OCI-LY1 (cell line): ENCODE results near the gene DIP2A.

Experiments
- H2AFZ ChIP-seq: fragments of 200-600 bp; sonication (generic), shearing (Covaris generic); 2 replicates; pipeline ENCODE4 v1.6.0; 2014; ENCODE audit warnings: antibody characterized with exemption, mild to moderate bottlenecking, low read length
- H3F3A ChIP-seq: fragments of 200-600 bp; sonication (generic), shearing (Covaris generic); 2 replicates; pipeline ENCODE4 v1.6.0; 2014; ENCODE audit warnings: mild to moderate bottlenecking, antibody characterized with exemption, low read length, moderate library complexity; ENCODE audit not compliant: insufficient read depth
- H3K27ac ChIP-seq: fragments of 200-600 bp; sonication (generic); 2 replicates; pipeline ENCODE4 v1.5.1; 2014; ENCODE audit warnings: low read length, mixed run types, mild to moderate bottlenecking, low read depth; ENCODE audit not compliant: poor library complexity, severe bottlenecking
- H3K27me3 ChIP-seq: fragments of 200-600 bp; sonication (generic); 2 replicates; pipeline ENCODE4 v1.6.0; 2014; ENCODE audit warnings: antibody characterized with exemption, mild to moderate bottlenecking, low read length, moderate library complexity; ENCODE audit not compliant: insufficient read depth
- H3K36me3 ChIP-seq: fragments of 200-600 bp; sonication (generic); 2 replicates; pipeline ENCODE4 v1.6.1; 2014; ENCODE audit warnings: mild to moderate bottlenecking, antibody characterized with exemption, low read length, moderate library complexity, mixed read lengths; ENCODE audit not compliant: insufficient read depth
- H3K4me1 ChIP-seq: fragments of 200-600 bp; sonication (generic); 2 replicates; pipeline ENCODE4 v1.5.1; 2014; ENCODE audit warnings: mild to moderate bottlenecking, low read length, moderate library complexity; ENCODE audit not compliant: insufficient read depth, severe bottlenecking
- H3K4me2 ChIP-seq: fragments of 200-600 bp; sonication (generic), shearing (Covaris generic); 2 replicates; pipeline ENCODE4 v1.6.1; 2014; ENCODE audit warnings: low read length
- H3K4me3 ChIP-seq: fragments of 200-600 bp; sonication (generic); 2 replicates; pipeline ENCODE4 v1.5.1; 2014; ENCODE audit warnings: low read length, low read depth, mild to moderate bottlenecking, mixed read lengths; ENCODE audit not compliant: poor library complexity, severe bottlenecking
- H3K79me2 ChIP-seq: fragments of 200-600 bp; shearing (Covaris generic); 2 replicates; pipeline ENCODE4 v1.6.1; 2016; ENCODE audit warnings: mixed run types, low read length, mixed read lengths; ENCODE audit not compliant: insufficient read depth
- H3K9ac ChIP-seq: fragments of 200-600 bp; sonication (generic), shearing (Covaris generic); 2 replicates; pipeline ENCODE4 v1.6.1; 2014; ENCODE audit warnings: mild to moderate bottlenecking, low read length, mixed read lengths
- H3K9me2 ChIP-seq: fragments of 200-600 bp; sonication (generic), shearing (Covaris generic); 2 replicates; pipeline ENCODE4 v1.6.1; 2014; ENCODE audit warnings: low read depth, mild to moderate bottlenecking, low read length, mixed read lengths
- H3K9me3 ChIP-seq: fragments of 200-600 bp; shearing (Covaris generic); 2 replicates; pipeline ENCODE4 v1.6.1; 2014; ENCODE audit warnings: low read length, mixed read lengths
- H4K20me1 ChIP-seq: fragments of 200-600 bp; sonication (generic), shearing (Covaris generic); 2 replicates; pipeline ENCODE4 v1.6.0; 2016; ENCODE audit warnings: mild to moderate bottlenecking, low read length; ENCODE audit not compliant: insufficient read depth
- CTCF ChIP-seq: fragments of 200-600 bp; sonication (generic), shearing (Covaris generic); IDR thresholded peaks from 2 replicates; pipeline ENCODE4 v1.5.1; 2017; ENCODE audit warnings: mild to moderate bottlenecking, antibody characterized with exemption, low read length, moderate library complexity, mixed read lengths
- EZH2 ChIP-seq: fragments of 200-600 bp; sonication (generic), shearing (Covaris generic); IDR thresholded peaks from 2 replicates; pipeline ENCODE4 v1.8.0; 2017; ENCODE audit warnings: borderline replicate concordance, mixed run types, mild to moderate bottlenecking, antibody characterized with exemption, low read length, moderate library complexity, mixed read lengths

Gene DIP2A

GRCh38 chr21:46477765-46478164 is 19.1 kb downstream of the DIP2A start:
- no peaks in the 10 kb centered on the region for H3F3A ChIP-seq
- H3K9me3 ChIP-seq = no peaks in the 10 kb centered on the region
- H2AFZ ChIP-seq = no peak overlapping the region
- no peak overlapping the region for H3K4me3 ChIP-seq
- no peaks in the 10 kb centered on the region for H3K36me3 ChIP-seq
- TF ChIP-seq CTCF (no peak), EZH2 (no peak)
- H3K9me2 ChIP-seq = no peaks in the 10 kb centered on the region
- no peak overlapping the region for H3K9ac ChIP-seq
- H4K20me1 ChIP-seq = no peaks in the 10 kb centered on the region
- H3K27ac ChIP-seq = no peak overlapping the region
- H3K4me2 ChIP-seq = no peak overlapping the region
- H3K27me3 ChIP-seq = no peaks in the 10 kb centered on the region
- H3K79me2 ChIP-seq = no peaks in the 10 kb centered on the region
- peaks cover under 1% of the 10 kb centered on the region for H3K4me1 ChIP-seq

DNA sequence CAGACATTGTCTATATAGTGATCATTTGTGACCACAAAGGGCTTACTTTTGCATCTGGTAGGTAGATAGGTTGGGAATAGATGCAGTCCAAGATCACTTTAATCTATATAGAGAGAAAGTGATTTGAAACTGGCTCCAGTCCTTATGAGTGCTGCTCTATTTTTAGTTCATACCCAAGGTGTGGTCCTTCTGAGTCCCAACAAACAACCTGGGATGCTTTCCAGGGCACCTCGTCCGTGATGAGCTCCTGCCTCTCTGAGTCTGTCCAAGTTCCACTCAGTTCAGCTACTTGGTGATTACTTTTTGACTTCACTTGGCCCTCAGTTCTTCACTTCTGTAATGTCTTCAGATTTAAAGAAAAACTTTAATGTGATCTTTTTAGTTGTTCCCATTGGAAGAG is 20.2 kb downstream of the DIP2A start:
- no peaks in the 10 kb centered on the region for H3K36me3 ChIP-seq
- H3K27me3 ChIP-seq = no peaks in the 10 kb centered on the region
- H3K4me3 ChIP-seq = no peak overlapping the region
- no peaks in the 10 kb centered on the region for H3K4me1 ChIP-seq
- TF ChIP-seq CTCF = no peak
- no peak for TF ChIP-seq EZH2
- no peak overlapping the region for H3K9ac ChIP-seq
- H4K20me1 ChIP-seq = no peaks in the 10 kb centered on the region
- H3F3A ChIP-seq = no peaks in the 10 kb centered on the region
- H2AFZ ChIP-seq = no peak overlapping the region
- no peaks in the 10 kb centered on the region for H3K9me3 ChIP-seq
- no peaks in the 10 kb centered on the region for H3K79me2 ChIP-seq
- H3K9me2 ChIP-seq = no peaks in the 10 kb centered on the region
- no peak overlapping the region for H3K4me2 ChIP-seq
- H3K27ac ChIP-seq = no peak overlapping the region

- Histone ChIP-seq H3K79me2 (no peaks in the 10 kb centered on the region), H3K4me1 (no peaks in the 10 kb centered on the region), H3K9ac (no peak overlapping the region), H4K20me1 (no peaks in the 10 kb centered on the region), H3K9me2 (no peaks in the 10 kb centered on the region), H2AFZ (no peak overlapping the region), H3F3A (no peaks in the 10 kb centered on the region), H3K36me3 (no peaks in the 10 kb centered on the region), H3K27me3 (no peaks in the 10 kb centered on the region), H3K9me3 (no peaks in the 10 kb centered on the region), H3K27ac (no peak overlapping the region), H3K4me2 (no peak overlapping the region), H3K4me3 (no peak overlapping the region)
- TF ChIP-seq CTCF (no peak), EZH2 (no peak)
Observed at GRCh38 chr21:46480466-46480865, 21.8 kb downstream of the DIP2A start.
